Panc1 (cell line): Measurements from ENCODE around the gene RTCA. TPM values are rescaled to one million over a fixed set of nuclear protein-coding genes. Genes with fewer than 3 reads are reported as not detected.
A peak's percentile ranks its signal among the peaks of the same experiment; 100 is the strongest.

Experiments used
- ATAC-seq: fragments of 200-7000 bp; cut with Tn5 transposase; 2 replicates; pipeline ENCODE4 v1.9.1; 2020; ENCODE audit warnings: mild to moderate bottlenecking, moderate library complexity
- BruUV-seq: library from RNA; stranded (reverse); fragments of 400-500 nt; replicated peaks from 2 replicates; lab custom pipeline; 2021; lab: Mats Ljungman, UMichigan
- CTCF ChIA-PET: fragments of 300-600 bp; sonication (Branson Sonifier 250); formaldehyde crosslinking; loops from one replicate; lab custom pipeline; 2022; ENCODE audit warnings: antibody characterized with exemption; lab: Charles Lee
- POLR2A ChIA-PET: fragments of 300-600 bp; sonication (Branson Sonifier 250); formaldehyde crosslinking; loops from one replicate; lab custom pipeline; 2022; ENCODE audit warnings: antibody characterized with exemption; lab: Charles Lee
- DNase-seq: peaks from one replicate; pipeline ENCODE4 v3.0.0-alpha.2; 2010; ENCODE audit warnings: low read depth, low spot score
- H3K27ac ChIP-seq: 2 replicates; pipeline ENCODE4 v1.5.1; 2011; ENCODE audit warnings: mild to moderate bottlenecking, low read length, inconsistent platforms
- H3K27me3 ChIP-seq: fragments of 200-500 bp; sonication (Bioruptor generic); 2 replicates; pipeline ENCODE4 v1.6.0; 2014; ENCODE audit warnings: low read length, inconsistent platforms; ENCODE audit not compliant: control insufficient read depth, insufficient read depth
- H3K36me3 ChIP-seq: fragments of 200-500 bp; sonication (Bioruptor generic); 2 replicates; pipeline ENCODE4 v1.5.1; 2014; ENCODE audit warnings: inconsistent platforms, mild to moderate bottlenecking, low read length, moderate library complexity; ENCODE audit not compliant: control insufficient read depth, insufficient read depth
- H3K4me1 ChIP-seq: 2 replicates; pipeline ENCODE4 v1.5.1; 2011; ENCODE audit warnings: inconsistent platforms, mild to moderate bottlenecking, low read length, moderate library complexity; ENCODE audit not compliant: control insufficient read depth, insufficient read depth
- H3K4me3 ChIP-seq, 2 experiments: 2 replicates each; pipeline ENCODE4 v1.5.1; 2011 to 2012; ENCODE audit warnings: low read depth in 2 of 2, low read length in 2 of 2, mild to moderate bottlenecking in 2 of 2, inconsistent platforms in 1 of 2, moderate library complexity in 1 of 2
- H3K9me3 ChIP-seq: fragments of 200-500 bp; sonication (Bioruptor generic); 2 replicates; pipeline ENCODE4 v1.5.1; 2014; ENCODE audit warnings: low read depth, mild to moderate bottlenecking, inconsistent platforms, low read length, moderate library complexity; ENCODE audit not compliant: control insufficient read depth, insufficient read depth
- CTCF ChIP-seq: fragments of 450-650 bp; IDR thresholded peaks from 2 replicates; pipeline ENCODE4 v1.5.1; 2017; ENCODE audit warnings: mild to moderate bottlenecking
- POLR2AphosphoS5 ChIP-seq: IDR thresholded peaks from 2 replicates; pipeline ENCODE4 v1.6.1; 2012; ENCODE audit warnings: mild to moderate bottlenecking, low read depth, low read length, moderate library complexity
- REST ChIP-seq, 2 experiments: IDR thresholded peaks; 2 replicates each; pipeline ENCODE4 v1.6.1; 2011 to 2012; ENCODE audit warnings: low read depth in 2 of 2, control low read depth in 1 of 2, low read length in 1 of 2, mild to moderate bottlenecking in 1 of 2, moderate library complexity in 1 of 2; ENCODE audit not compliant: insufficient read depth in 1 of 2
- SIN3A ChIP-seq: IDR thresholded peaks from 2 replicates; pipeline ENCODE4 v1.6.1; 2012; ENCODE audit warnings: low read depth, mild to moderate bottlenecking, low read length, moderate library complexity, borderline replicate concordance; ENCODE audit not compliant: insufficient read depth
- TCF7L2 ChIP-seq: IDR thresholded peaks from 2 replicates; pipeline ENCODE4 v1.6.1; 2011; ENCODE audit warnings: mild to moderate bottlenecking, low read depth, low read length, inconsistent platforms
- in situ Hi-C: cut with HindIII; loops from 2 replicates; pipeline ENCODE4 v1.10.0; 2016; ENCODE audit warnings: low sequenced_read_pairs, low pct_unique_long_range_greater_than_20kb
- intact Hi-C: fragments of 100-400 bp; cut with micrococcal nuclease; formaldehyde crosslinking; loops from one replicate; pipeline ENCODE4 v1.10.0; 2022; ENCODE audit not compliant: unreplicated experiment
- total RNA-seq: library from RNA; stranded (reverse); gene quantifications from one replicate; pipeline ENCODE4 v1.2.1, GENCODE V29; 2021; ENCODE audit not compliant: unreplicated experiment

RTCA gene
- total RNA-seq, 1 experiment from 2014 or later = 33.1 TPM

- Histone ChIP-seq H3K27me3 (no peaks in the 10 kb centered on the region), H3K9me3 (no peaks in the 10 kb centered on the region), H3K4me1 (peaks cover 4% of the 10 kb centered on the region; the same call in 1 of the 2 replicates), H3K27ac (peak overlapping the region; percentile 91), H3K36me3 (no peaks in the 10 kb centered on the region; the same call in 1 of the 2 replicates), H3K4me3 (peak overlapping the region; percentile 91 to 97)
- ChIA-PET POLR2A (no interaction called here), CTCF (no interaction called here)
- no peak for DNase-seq
- BruUV-seq = TSS peak; percentile 89
- in situ Hi-C loops (no loop called here), intact Hi-C loops (no loop called here)
- no peak for ATAC-seq
- TF ChIP-seq REST (IDR thresholded peaks at IDR 0.05; ENCODE audit: insufficient read depth in 1 of 2, low read depth in 2 of 2, low read length in 1 of 2) (no peak), POLR2AphosphoS5 (no peak), TCF7L2 (no peak), CTCF (no peak), SIN3A (no peak)
These were observed 16.9 kb upstream of the RTCA start for GRCh38 chr1:100249155-100249536.

GRCh38 chr1:100249537-100250257, 16.3 kb upstream of the RTCA start, which contains the start of gene DBT:
TSS of gene DBT (minus strand) at chr1:100249834. CDS start at chr1:100249820, 14 bp downstream.
- no peaks in the 10 kb centered on the region for H3K9me3 ChIP-seq
- peak; percentile 100 for ATAC-seq
- in situ Hi-C loops = no loop called here
- peak within 1 kb of the TSS; percentile 91 for H3K27ac ChIP-seq
- no peaks in the 10 kb centered on the region for H3K27me3 ChIP-seq
- H3K4me1 ChIP-seq = peaks cover 4% of the 10 kb centered on the region; the same call in 1 of the 2 replicates
- intact Hi-C loops = no loop called here
- H3K4me3 ChIP-seq = peak within 1 kb of the TSS; percentile 91 to 97
- CTCF ChIA-PET = no interaction called here
- no peaks in the 10 kb centered on the region; the same call in 1 of the 2 replicates for H3K36me3 ChIP-seq
- POLR2A ChIA-PET = no interaction called here
- BruUV-seq = no TSS peak
- no peak for TF ChIP-seq REST (IDR thresholded peaks at IDR 0.05; ENCODE audit: insufficient read depth in 1 of 2, low read depth in 2 of 2, low read length in 1 of 2)
- TF ChIP-seq POLR2AphosphoS5 = peak; percentile 85
- TF ChIP-seq CTCF = no peak
- TF ChIP-seq SIN3A = 0 out of 2 replicates have a peak, but pooled peaks have one; percentile 43
- no peak for TF ChIP-seq TCF7L2
- DNase-seq = peak; percentile 84
